ENCODE measurements around the gene LRP1-AS.

LRP1-AS gene

DNA sequence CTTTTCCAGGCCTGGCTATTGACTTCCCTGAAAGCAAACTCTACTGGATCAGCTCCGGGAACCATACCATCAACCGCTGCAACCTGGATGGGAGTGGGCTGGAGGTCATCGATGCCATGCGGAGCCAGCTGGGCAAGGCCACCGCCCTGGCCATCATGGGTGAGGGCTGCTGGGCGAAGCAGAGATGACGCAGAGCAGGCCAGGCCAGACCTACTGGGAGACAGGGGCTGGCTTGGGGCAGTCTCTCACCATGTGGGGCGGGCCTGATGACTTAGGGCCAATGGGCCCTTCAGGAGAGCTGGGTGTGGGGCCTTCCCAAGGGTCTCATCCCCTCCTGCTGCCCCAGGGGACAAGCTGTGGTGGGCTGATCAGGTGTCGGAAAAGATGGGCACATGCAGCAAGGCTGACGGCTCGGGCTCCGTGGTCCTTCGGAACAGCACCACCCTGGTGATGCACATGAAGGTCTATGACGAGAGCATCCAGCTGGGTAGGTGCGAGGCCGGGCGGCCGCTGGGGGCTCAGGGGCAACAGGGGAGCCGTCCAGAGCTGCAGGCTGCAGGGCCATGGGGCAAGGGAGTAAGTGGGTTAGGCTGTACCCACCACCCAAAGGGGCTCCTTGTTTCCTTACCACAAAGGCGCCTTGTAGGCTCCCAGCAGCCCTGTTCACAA, 33.0 kb upstream of the LRP1-AS start:
- no peak for DNase-seq (ENCODE audit: low read depth)

DNA sequence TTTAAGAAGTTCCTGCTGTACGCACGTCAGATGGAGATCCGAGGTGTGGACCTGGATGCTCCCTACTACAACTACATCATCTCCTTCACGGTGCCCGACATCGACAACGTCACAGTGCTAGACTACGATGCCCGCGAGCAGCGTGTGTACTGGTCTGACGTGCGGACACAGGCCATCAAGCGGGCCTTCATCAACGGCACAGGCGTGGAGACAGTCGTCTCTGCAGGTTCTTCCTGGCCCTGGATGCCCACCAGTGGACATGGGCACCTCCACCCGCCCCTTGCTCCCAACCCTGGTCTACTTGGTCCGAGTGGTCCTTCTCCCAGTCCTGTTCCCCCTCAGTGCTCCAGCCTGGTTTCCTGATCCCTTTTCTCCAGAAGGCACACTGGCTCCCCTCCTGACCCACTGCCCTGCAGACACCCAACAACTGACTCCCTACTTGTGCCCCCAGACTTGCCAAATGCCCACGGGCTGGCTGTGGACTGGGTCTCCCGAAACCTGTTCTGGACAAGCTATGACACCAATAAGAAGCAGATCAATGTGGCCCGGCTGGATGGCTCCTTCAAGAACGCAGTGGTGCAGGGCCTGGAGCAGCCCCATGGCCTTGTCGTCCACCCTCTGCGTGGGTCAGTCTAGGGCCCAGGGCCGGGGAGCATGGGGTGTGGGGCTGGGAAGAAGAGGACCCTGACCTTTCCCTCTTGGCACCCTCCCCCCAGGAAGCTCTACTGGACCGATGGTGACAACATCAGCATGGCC, 32.1 kb upstream of the LRP1-AS start:
- no peak for DNase-seq (ENCODE audit: low read depth)

DNA sequence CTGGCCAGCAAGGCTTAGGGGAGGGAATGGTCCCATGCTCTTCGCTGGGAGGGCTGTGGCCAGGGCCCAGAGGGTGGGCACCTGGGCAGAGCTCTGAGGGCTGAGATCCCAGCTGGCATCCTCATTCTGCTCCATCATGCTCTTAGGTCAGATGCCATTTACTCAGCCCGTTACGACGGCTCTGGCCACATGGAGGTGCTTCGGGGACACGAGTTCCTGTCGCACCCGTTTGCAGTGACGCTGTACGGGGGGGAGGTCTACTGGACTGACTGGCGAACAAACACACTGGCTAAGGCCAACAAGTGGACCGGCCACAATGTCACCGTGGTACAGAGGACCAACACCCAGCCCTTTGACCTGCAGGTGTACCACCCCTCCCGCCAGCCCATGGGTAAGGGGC, 30.8 kb upstream of the LRP1-AS start:
- no peak for DNase-seq (ENCODE audit: low read depth)

DNA sequence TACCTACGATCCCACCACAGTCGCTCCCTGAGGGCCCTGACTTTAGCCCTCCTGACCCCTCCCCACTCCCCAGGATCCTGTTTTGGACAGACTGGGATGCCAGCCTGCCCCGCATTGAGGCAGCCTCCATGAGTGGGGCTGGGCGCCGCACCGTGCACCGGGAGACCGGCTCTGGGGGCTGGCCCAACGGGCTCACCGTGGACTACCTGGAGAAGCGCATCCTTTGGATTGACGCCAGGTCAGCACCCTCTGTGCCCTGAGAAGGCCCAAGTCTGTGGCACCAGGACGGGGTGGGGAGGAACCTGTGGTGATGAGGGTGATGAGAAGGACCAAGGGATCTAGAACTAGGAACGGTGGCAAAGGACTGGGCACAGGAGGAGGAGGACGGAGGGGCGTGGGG, 29.9 kb upstream of the LRP1-AS start:
- DNase-seq (ENCODE audit: low read depth): no peak

DNA sequence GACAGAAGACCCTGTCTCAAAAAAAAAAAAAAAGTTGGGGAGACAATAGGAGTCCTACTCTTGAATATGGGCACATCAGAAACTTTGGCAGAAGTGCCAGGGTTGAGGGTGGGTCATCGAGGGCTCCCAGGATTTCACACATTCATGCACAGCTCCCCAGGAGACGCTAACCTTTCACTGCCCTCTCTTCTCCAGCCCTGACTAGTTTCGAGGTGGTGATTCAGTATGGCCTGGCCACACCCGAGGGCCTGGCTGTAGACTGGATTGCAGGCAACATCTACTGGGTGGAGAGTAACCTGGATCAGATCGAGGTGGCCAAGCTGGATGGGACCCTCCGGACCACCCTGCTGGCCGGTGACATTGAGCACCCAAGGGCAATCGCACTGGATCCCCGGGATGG, 29.4 kb upstream of the LRP1-AS start:
- no peak for DNase-seq (ENCODE audit: low read depth)

DNA sequence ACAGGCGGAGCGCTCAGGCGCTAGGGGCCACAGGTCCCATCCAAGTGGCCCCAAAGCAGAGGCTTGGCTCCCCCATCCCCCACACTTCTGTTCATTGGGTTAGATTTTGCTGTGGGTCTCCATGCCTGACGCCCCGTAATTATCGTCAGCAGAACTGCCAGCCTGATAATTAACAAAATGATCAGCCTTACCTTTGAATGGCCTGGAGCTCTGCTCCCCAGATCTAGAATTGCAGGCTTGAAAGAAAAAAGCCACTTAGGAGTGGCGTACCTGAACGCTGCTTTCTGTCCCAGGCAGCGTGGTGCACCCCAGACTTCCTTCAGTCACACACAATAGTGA, 28.7 kb upstream of the LRP1-AS start:
- no peak for DNase-seq (ENCODE audit: low read depth)

DNA sequence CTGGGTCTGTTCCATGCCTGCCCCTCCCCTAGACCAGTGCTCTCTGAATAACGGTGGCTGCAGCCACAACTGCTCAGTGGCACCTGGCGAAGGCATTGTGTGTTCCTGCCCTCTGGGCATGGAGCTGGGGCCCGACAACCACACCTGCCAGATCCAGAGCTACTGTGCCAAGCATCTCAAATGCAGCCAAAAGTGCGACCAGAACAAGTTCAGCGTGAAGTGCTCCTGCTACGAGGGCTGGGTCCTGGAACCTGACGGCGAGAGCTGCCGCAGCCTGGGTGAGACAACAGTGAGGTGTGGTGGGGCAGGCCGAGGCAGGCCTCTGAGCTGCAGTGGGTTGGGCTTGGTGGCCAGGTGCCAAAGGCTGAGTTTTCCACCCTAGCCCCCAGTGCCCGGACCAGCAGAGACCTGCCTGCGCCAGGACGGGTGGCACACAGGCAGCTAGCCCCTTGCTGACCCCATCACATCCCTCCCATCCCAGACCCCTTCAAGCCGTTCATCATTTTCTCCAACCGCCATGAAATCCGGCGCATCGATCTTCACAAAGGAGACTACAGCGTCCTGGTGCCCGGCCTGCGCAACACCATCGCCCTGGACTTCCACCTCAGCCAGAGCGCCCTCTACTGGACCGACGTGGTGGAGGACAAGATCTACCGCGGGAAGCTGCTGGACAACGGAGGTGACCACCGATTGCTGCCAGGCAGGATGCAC, 28.2 kb upstream of the LRP1-AS start:
- peak; percentile 52 for DNase-seq (ENCODE audit: low read depth)

DNA sequence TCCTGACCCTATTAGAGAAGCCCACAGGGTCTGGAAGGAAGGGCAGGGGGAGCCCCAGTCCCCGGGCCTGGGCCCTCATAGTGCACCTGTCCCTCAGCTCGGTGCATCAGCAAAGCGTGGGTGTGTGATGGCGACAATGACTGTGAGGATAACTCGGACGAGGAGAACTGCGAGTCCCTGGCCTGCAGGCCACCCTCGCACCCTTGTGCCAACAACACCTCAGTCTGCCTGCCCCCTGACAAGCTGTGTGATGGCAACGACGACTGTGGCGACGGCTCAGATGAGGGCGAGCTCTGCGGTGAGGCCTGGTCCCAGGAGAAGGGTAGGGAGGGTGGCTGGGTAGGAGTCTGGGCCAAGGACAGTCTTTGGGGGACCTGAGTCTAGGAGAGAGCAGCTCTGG, 26.3 kb upstream of the LRP1-AS start:
- no peak for DNase-seq (ENCODE audit: low read depth)

DNA sequence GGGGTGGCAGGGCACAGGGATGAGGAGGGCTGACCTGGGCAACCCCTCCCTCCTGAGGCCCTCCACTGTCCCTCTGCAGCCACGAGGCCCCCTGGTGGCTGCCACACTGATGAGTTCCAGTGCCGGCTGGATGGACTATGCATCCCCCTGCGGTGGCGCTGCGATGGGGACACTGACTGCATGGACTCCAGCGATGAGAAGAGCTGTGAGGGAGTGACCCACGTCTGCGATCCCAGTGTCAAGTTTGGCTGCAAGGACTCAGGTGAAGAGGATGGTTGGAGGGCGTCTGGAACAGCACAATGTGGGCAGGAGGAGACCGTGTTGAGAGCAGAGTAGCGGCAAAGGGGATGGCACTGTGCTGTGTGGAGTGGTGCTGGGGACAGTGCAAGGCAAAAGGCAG, 25.7 kb upstream of the LRP1-AS start:
- DNase-seq (ENCODE audit: low read depth): no peak

DNA sequence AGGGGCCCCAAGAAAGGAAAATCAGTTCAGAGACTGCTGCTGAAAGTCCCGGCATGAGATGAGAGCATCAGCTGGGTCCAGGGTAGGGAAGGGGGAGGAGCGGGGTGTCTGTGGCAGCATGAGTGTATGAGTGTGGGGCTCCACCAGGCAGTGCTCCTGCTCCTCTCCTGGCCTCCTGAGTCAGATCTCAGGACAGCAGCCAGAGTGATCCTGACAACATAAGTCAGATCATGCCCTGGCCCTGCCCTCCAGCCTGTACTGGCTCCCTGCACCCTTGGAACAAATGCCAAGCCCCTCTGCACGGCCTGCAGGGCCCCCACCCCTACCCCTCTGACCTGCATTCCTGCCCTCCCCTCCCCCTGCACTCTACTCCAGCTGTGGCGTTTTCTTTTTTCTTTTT, 24.2 kb upstream of the LRP1-AS start:
- no peak for DNase-seq (ENCODE audit: low read depth)

DNA sequence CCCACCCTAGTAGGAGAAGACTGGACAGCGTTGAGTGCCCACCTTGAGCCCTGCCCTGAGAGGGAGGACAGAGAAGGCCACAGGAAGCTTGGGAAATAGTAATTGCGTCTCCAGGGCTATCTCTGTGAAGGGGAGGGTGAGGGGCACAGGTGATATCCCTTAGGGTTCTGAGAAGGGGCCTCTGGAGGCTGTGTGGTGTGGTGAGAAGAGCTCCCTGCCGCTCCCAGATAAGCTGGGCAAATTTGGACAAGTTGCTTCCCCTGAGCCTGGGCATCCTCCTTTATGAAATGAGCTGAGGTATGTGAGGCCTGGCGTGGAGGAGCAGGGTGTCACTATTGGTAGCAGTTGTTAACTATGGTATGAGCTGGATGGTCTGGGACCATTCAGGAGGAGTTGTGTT, 23.5 kb upstream of the LRP1-AS start:
- no peak for DNase-seq (ENCODE audit: low read depth)

DNA sequence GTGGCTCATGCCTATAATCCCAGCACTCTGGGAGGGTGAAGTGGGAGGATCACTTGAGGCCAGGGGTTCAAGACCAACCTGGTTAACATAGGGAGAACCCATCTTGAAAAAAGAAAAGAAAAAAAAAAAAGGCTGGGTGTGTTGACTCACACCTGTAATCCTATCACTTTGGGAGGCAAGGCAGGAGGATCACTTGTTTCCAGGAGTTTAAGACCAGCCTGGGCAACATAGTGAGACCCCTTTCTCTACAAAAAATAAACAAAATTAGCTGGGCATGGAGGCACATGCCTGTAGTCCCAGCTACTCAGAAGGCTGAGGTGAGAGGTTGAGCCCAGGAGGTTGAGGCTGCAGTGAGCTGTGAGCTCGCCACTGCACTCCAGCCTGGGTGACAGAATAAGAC, 23.0 kb upstream of the LRP1-AS start:
- DNase-seq (ENCODE audit: low read depth): no peak

DNA sequence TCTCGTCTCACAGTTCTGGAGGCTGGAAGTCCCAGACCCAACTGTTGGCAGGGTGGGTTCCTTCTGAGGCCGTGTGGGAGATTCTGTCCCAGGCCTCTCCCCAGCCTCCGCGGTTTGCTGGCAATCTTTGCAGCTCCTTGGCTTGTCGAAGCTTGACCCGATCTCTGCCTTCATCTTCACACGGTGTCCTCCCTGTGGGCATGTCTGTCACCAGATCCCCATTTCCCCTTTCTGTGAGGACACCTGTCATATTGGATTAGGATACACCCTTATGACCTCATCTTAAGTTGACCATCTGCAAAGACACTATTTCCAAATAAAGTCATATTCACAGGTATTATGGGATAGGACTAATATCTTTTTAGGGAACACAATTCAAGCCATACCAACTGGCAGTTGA, 22.6 kb upstream of the LRP1-AS start:
- no peak for DNase-seq (ENCODE audit: low read depth)

DNA sequence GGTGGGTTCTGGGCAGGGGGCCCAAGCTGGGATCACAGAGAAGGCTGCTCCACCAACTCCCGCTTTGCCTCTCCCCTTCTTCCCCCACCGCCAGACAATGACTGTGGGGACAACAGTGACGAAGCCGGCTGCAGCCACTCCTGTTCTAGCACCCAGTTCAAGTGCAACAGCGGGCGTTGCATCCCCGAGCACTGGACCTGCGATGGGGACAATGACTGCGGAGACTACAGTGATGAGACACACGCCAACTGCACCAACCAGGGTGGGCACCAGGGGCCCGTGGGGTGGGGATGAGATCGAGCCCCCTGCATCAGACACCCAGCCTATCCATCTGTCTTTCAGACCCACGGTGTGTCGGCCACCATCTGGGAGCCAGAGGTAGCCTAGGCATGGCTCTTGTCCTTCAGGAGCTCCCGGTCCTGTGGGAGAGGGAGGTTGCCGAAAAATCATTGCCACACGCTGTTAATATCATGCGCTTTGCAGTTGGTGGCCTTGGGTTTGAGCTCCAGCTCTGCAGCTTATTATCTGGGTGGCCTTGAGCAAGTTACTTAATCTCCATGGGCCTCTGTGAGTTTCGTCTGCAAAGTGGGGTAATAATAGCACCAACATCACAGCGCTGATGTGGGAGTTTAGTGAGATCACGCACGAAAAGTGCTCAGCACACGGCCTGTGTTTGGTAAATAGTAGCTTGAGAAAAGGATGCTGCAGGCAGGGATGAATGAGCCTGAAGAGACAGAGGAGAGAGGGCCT, 21.8 kb upstream of the LRP1-AS start:
- DNase-seq (ENCODE audit: low read depth): no peak

DNA sequence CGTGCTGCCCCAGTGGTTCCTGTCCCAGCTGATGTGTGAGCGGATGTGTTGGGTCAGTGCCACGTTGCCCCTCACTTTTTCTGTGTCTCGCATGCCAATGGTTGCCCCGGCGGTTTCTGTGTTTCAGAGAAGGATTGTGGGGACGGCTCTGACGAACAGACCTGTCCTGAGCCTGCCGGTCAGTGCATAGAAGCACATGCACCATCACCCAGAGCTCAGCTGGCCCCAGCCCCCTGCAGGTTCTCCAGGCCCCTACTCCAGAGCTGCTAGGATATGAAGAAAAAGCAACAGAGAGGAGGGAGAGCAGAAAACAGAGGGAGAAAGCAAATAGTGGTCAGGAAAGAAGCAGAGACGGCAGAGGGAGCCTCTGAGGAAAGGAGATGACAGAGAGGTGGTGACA, 20.6 kb upstream of the LRP1-AS start:
- no peak for DNase-seq (ENCODE audit: low read depth)

DNA sequence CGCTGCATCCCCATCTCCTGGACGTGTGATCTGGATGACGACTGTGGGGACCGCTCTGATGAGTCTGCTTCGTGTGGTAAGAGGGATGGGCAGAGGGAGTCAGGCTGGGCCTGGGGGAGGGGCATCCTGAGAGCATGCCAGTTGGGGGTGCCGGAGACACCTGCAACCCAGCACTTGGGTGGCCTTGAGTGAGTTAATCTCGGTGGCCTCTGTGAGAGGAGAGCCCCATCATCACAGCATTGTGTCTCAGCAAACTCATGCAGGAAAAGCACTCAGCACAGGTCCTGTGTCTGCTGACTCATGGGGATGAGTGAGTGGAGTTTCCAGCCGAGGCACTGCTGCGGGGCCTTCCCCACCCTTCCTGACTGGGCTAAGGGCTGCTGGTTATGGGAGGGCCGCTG, 19.6 kb upstream of the LRP1-AS start:
- no peak for DNase-seq (ENCODE audit: low read depth)

DNA sequence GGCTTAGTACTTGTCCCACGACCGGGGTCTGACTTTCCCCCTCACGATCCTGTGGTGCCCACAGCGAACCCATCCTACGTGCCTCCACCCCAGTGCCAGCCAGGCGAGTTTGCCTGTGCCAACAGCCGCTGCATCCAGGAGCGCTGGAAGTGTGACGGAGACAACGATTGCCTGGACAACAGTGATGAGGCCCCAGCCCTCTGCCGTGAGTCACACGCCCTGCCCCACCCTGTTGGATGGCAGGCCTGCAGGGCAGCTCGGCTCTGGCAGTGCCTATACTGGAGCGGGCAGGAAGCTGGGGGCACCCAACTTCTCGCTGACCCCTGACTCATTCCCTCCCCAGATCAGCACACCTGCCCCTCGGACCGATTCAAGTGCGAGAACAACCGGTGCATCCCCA, 18.3 kb upstream of the LRP1-AS start:
- DNase-seq (ENCODE audit: low read depth): no peak

DNA sequence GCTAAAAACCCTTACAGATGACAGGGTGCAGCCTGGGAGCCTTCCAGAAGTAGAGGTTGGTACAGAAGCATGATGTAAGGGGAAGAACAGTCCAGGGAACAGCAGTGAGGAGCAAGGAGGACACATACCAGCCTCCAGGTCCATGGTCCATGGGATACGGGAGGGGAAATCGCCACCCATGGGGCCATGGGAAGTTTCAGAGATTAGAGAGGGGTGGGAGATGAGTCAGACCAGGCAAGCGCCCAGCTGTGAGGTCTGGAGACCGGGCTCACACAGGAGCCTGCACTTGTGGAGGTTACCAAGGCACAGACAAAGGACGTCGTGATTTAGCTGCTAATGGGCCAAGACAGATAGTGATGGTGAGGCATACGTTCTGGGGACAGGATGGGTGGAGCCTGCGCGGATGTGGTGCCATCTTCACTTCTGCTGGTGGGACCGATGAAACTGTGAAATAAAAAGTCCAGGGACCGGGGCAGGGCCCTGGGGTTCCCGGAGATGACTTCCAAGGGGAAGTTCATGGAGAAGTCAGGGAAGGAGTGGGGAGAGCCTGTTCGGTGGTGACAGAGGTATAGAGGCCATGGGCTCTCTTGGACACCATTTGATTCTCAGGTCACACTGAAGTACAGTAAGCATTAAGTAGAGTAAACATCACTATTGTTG, 17.7 kb upstream of the LRP1-AS start:
- DNase-seq (ENCODE audit: low read depth): no peak

DNA sequence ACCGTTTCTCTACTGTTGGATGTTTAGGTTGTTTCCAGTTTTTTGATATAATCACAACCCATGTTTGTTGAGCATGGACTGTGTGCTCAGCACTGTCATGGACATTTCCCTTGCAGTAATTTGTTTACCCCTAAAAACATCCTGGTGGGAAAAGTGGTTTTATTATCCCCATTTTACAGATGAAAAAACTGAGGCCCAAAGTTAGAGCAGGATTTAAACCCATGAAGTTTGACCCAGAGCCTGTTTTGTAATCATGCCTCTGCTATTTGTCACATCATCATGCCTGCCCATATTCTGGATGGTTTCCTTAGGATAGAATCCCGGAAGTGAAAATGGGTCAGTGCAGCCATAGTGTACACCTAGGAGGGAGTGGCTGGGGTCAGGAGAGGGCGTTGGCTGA, 17.0 kb upstream of the LRP1-AS start:
- no peak for DNase-seq (ENCODE audit: low read depth)

DNA sequence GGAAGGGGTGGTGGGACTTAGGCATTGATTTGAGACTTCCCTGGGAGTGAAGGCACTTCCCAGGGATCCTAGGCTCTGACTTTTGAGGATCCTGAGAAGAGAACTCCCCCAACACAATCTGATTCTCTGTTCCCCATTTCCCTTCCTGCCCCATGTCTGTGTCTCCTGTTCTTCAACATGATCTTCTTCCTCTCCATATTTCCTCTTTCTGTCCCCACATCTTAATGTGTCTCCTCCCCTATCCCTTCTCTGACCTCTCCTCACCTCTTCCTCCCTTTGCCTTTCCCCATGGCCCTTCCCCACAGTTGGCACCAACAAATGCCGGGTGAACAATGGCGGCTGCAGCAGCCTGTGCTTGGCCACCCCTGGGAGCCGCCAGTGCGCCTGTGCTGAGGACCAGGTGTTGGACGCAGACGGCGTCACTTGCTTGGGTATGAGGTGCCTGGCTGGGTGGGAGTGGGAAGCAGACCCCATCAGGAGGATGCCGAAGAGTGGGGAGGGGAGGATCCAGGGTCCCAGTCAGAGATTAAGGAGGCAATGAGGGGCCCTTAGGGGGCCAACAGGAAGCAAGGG, 15.2 kb upstream of the LRP1-AS start:
- DNase-seq (ENCODE audit: low read depth): no peak

DNA sequence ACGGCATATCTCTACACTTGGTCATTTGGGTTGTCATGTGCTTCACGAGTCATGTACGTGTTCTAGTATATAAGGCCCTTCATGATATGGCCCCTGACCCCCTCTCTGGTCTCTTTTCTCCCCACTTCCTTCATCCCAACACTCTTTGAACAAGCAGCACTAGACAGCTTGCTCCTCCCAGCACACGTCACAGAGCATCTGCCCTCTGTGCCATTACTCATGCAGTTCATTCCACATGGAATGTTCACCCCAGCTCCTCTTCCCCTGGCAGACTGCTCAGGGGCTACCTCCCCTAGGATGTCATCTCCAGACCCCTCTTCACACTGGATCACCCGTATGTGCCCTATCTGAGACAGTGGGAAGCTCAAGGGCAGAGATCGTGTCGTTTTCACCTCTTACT, 14.1 kb upstream of the LRP1-AS start:
- no peak for DNase-seq (ENCODE audit: low read depth)

DNA sequence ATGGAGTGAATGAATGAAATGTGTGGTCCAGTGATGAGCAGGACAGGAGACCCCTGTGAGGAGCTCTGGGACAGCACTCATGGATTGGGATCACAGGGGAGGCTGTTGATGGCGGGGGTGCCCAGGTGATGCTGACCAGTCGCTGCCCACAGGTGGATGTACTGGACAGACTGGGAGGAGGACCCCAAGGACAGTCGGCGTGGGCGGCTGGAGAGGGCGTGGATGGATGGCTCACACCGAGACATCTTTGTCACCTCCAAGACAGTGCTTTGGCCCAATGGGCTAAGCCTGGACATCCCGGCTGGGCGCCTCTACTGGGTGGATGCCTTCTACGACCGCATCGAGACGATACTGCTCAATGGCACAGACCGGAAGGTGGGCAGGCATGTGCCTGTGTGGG, 13.3 kb upstream of the LRP1-AS start:
- no peak for DNase-seq (ENCODE audit: low read depth)
